Endodermal cell (in vitro differentiated cells): ENCODE data around the gene FKBP1A. TPM values are rescaled to one million over a fixed set of nuclear protein-coding genes. Genes with fewer than 3 reads are reported as not detected.

Source experiments
- DNase-seq: peaks from one replicate; pipeline ENCODE4 v3.0.0-alpha.2; 2017
- H3K27ac ChIP-seq: 2 replicates; pipeline ENCODE4 v1.5.1; 2013; ENCODE audit warnings: mild to moderate bottlenecking, low read depth, low read length, moderate library complexity
- H3K27me3 ChIP-seq: 2 replicates; pipeline ENCODE4 v1.6.1; 2013; ENCODE audit warnings: mild to moderate bottlenecking, low read length, moderate library complexity; ENCODE audit not compliant: insufficient read depth, control insufficient read depth, poor library complexity, severe bottlenecking
- H3K36me3 ChIP-seq: 2 replicates; pipeline ENCODE4 v1.7.0; 2013; ENCODE audit warnings: mild to moderate bottlenecking, low read length, moderate library complexity; ENCODE audit not compliant: control insufficient read depth, insufficient read depth
- H3K4me1 ChIP-seq: one replicate; pipeline ENCODE4 v1.7.0; 2013; ENCODE audit warnings: low read length; ENCODE audit not compliant: control insufficient read depth, insufficient read depth
- H3K4me3 ChIP-seq: 2 replicates; pipeline ENCODE4 v1.5.1; 2013; ENCODE audit warnings: mild to moderate bottlenecking, low read length, moderate library complexity
- H3K9ac ChIP-seq: 2 replicates; pipeline ENCODE4 v1.6.1; 2013; ENCODE audit warnings: mild to moderate bottlenecking, low read length, moderate library complexity; ENCODE audit not compliant: poor library complexity, severe bottlenecking; ENCODE audit errors: extremely low read depth
- H3K9me3 ChIP-seq: 2 replicates; pipeline ENCODE4 v1.6.1; 2013; ENCODE audit warnings: mild to moderate bottlenecking, low read length, moderate library complexity; ENCODE audit not compliant: control insufficient read depth
- H3K27ac Mint-ChIP-seq: 2 replicates; pipeline ENCODE4 v1.8.0; 2020; ENCODE audit warnings: mixed read lengths
- H3K27me3 Mint-ChIP-seq: 2 replicates; pipeline ENCODE4 v1.8.0; 2021; ENCODE audit warnings: mild to moderate bottlenecking, mixed read lengths; ENCODE audit not compliant: insufficient read depth
- H3K36me3 Mint-ChIP-seq: 2 replicates; pipeline ENCODE4 v1.8.0; 2020; ENCODE audit warnings: low read depth, mixed read lengths
- H3K4me1 Mint-ChIP-seq: 2 replicates; pipeline ENCODE4 v1.8.0; 2020; ENCODE audit warnings: mixed read lengths
- H3K4me3 Mint-ChIP-seq: 2 replicates; pipeline ENCODE4 v1.8.0; 2020; ENCODE audit warnings: mild to moderate bottlenecking, moderate library complexity, mixed read lengths
- H3K9me3 Mint-ChIP-seq: 2 replicates; pipeline ENCODE4 v1.8.0; 2020; ENCODE audit warnings: mild to moderate bottlenecking, mixed read lengths
- WGBS, 2 experiments: methylation state at CpG; one replicate each; pipeline versions ENCODE4 v1.1.5 to v1.1.7; 2013; ENCODE audit warnings: missing lambda C conversion rate in 2 of 2, mixed read lengths in 1 of 2; ENCODE audit not compliant: insufficient coverage in 1 of 2, insufficient read length in 1 of 2; 5-methylcytosine and 5-hydroxymethylcytosine counted together
- long read RNA-seq, 4 experiments: library from polyadenylated mRNA in 2 of 4; library from RNA in 1 of 4; library from capped mRNA in 1 of 4; stranded (forward) in 3 of 4; unstranded in 1 of 4; transcript quantifications; one replicate each; pipeline ENCODE4 v2.0.0, GENCODE V29; 2020 to 2021; ENCODE audit warnings: inconsistent platforms in 1 of 4
- polyA plus RNA-seq, 2 experiments: library from polyadenylated mRNA; stranded (reverse); fragments of 50-300 nt; gene quantifications; one replicate each; pipeline ENCODE4 v1.2.3, GENCODE V29; 2013
- total RNA-seq, 2 donors: library from RNA; stranded (reverse); fragmentation: NEBNext Ultra II Directional in 1 of 2; extraction: Animal tissue kit (Norgen Biotek cat#: 25700) in 1 of 2; gene quantifications; 2 replicates in 1 of 2; 3 replicates in 1 of 2; pipeline ENCODE4 v1.2.1, GENCODE V29; 2021
- TF ChIP-seq, protein P1 (sequence below): fragments of 200-600 bp; sonication (generic); conservative IDR thresholded peaks from 2 replicates; pipeline ENCODE4 v1.5.0; 2021; ENCODE audit warnings: antibody characterized with exemption, mild to moderate bottlenecking

Gene FKBP1A
- total RNA-seq: 100 to 1,000 TPM; 181 to 185 TPM
- polyA plus RNA-seq (2013, experiment 1 of 2): 175 TPM
- 171 TPM for polyA plus RNA-seq (2013, experiment 2 of 2)
- long read RNA-seq, experiment 1, transcript FKBP1A-204 (5 exons, 1,622 nt): major isoform, 82 of 104 reads
- long read RNA-seq, experiment 1, transcript FKBP1A-203 (4 exons, 976 nt): minor isoform, 8 of 104 reads
- long read RNA-seq, experiment 1, transcript FKBP1A-202 (4 exons, 747 nt): minor isoform, 5 of 104 reads
- long read RNA-seq, experiment 1, partial matches to known transcripts: 8 of 104 reads
- long read RNA-seq, experiment 1, other reads (novel, unspliced or antisense): 0 of 104 reads
- long read RNA-seq, experiment 2, transcript FKBP1A-203 (4 exons, 976 nt): minor isoform, 6 of 409 reads
- long read RNA-seq, experiment 2, transcript FKBP1A-202 (4 exons, 747 nt): minor isoform, 16 of 409 reads
- long read RNA-seq, experiment 2, transcript FKBP1A-204 (5 exons, 1,622 nt): major isoform, 368 of 409 reads
- long read RNA-seq, experiment 2, partial matches to known transcripts: 2 of 409 reads
- long read RNA-seq, experiment 2, other reads (novel, unspliced or antisense): 14 of 409 reads
- long read RNA-seq, experiment 3, transcript FKBP1A-204 (5 exons, 1,622 nt): major isoform, 851 of 902 reads
- long read RNA-seq, experiment 3, transcript FKBP1A-203 (4 exons, 976 nt): minor isoform, 25 of 902 reads
- long read RNA-seq, experiment 3, transcript FKBP1A-202 (4 exons, 747 nt): minor isoform, 7 of 902 reads
- long read RNA-seq, experiment 3, partial matches to known transcripts: 2 of 902 reads
- long read RNA-seq, experiment 3, other reads (novel, unspliced or antisense): 13 of 902 reads
- long read RNA-seq, experiment 4, transcript FKBP1A-204 (5 exons, 1,622 nt): major isoform, 116 of 187 reads
- long read RNA-seq, experiment 4, transcript FKBP1A-202 (4 exons, 747 nt): minor isoform, 7 of 187 reads
- long read RNA-seq, experiment 4, partial matches to known transcripts: 0 of 187 reads
- long read RNA-seq, experiment 4, other reads (novel, unspliced or antisense): 62 of 187 reads

GRCh38 chr20:1392693-1393506, at the start of gene FKBP1A:
FKBP1A (minus strand) TSS chr20:1393054; CDS start chr20:1392998, 56 bp downstream.
- TF ChIP-seq, protein P1, sequence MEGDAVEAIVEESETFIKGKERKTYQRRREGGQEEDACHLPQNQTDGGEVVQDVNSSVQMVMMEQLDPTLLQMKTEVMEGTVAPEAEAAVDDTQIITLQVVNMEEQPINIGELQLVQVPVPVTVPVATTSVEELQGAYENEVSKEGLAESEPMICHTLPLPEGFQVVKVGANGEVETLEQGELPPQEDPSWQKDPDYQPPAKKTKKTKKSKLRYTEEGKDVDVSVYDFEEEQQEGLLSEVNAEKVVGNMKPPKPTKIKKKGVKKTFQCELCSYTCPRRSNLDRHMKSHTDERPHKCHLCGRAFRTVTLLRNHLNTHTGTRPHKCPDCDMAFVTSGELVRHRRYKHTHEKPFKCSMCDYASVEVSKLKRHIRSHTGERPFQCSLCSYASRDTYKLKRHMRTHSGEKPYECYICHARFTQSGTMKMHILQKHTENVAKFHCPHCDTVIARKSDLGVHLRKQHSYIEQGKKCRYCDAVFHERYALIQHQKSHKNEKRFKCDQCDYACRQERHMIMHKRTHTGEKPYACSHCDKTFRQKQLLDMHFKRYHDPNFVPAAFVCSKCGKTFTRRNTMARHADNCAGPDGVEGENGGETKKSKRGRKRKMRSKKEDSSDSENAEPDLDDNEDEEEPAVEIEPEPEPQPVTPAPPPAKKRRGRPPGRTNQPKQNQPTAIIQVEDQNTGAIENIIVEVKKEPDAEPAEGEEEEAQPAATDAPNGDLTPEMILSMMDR: peak; percentile 28
- H3K27ac ChIP-seq: no peak within 1 kb of the TSS
- peak; percentile 92 for DNase-seq
- Mint-ChIP-seq H3K4me1 (peaks cover 32% of the 10 kb centered on the region), H3K27me3 (peaks cover 43% of the 10 kb centered on the region), H3K36me3 (peaks cover 5% of the 10 kb centered on the region), H3K9me3 (peaks cover 6% of the 10 kb centered on the region), H3K27ac (peak within 1 kb of the TSS; percentile 82), H3K4me3 (peak within 1 kb of the TSS; percentile 81)
- H3K4me3 ChIP-seq: peak within 1 kb of the TSS; percentile 86
- peaks cover 31% of the 10 kb centered on the region for H3K27me3 ChIP-seq
- H3K9ac ChIP-seq: peak within 1 kb of the TSS; percentile 7
- H3K4me1 ChIP-seq: peaks cover 7% of the 10 kb centered on the region
- H3K9me3 ChIP-seq: no peaks in the 10 kb centered on the region
- WGBS, 2 experiments: 0 to 1% methylated on average over 20 to 79 of the region's 79 CpGs
- H3K36me3 ChIP-seq: peaks cover 10% of the 10 kb centered on the region

DNA sequence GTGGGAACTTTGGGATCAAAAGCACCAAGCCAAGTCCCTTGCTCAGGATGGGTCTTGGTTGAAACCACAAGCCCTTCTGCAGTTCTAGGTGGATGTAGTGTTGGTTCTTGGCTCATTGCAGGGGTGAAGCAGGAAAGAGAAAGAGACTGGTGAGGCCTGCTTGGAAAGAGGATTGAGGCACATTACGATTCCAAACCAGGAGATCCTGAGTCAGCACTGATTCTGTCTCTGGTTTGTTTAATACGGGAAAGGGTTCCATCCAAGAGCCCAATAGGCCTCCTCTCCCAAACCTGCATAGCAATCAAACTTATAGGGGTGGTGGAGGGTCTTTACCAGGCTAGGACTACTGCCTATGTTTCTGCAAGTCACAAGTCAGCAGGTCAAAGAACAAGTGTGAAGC, 49.5 kb upstream of the FKBP1A start:
- Mint-ChIP-seq H3K27me3 (no peaks in the 10 kb centered on the region), H3K4me1 (no peaks in the 10 kb centered on the region), H3K27ac (no peak overlapping the region), H3K9me3 (no peaks in the 10 kb centered on the region), H3K4me3 (no peak overlapping the region), H3K36me3 (peaks cover 46% of the 10 kb centered on the region)
- H3K27ac ChIP-seq: no peak overlapping the region
- H3K9me3 ChIP-seq: no peaks in the 10 kb centered on the region
- H3K36me3 ChIP-seq: peaks cover 55% of the 10 kb centered on the region
- DNase-seq: no peak
- H3K4me3 ChIP-seq: no peak overlapping the region
- no peaks in the 10 kb centered on the region for H3K27me3 ChIP-seq
- no peak overlapping the region for H3K9ac ChIP-seq
- H3K4me1 ChIP-seq: no peaks in the 10 kb centered on the region
- WGBS, 2 experiments: 96 to 100% methylated on average over 1 to 2 of the region's 2 CpGs
- TF ChIP-seq, protein P1: no peak

DNA sequence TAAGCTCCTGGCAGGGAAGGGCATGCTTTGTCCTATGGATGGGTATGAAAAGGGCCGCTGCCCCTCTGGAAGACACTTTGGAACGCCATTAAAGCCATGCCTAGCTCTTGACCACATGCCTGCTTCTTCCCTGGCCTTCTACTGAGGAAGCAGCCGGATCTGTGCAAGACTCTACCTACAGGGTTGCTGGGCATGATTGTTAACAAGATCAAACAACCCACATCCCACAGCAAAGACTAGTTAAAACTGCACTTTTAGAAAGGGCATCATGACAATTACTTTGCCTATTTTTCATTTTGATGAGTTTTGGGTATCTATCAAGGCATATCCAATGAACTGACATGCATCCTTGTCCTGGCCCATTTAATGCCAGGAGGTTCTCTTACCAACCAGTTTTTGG, 48.3 kb upstream of the FKBP1A start:
- no peaks in the 10 kb centered on the region for H3K9me3 Mint-ChIP-seq
- WGBS, 2 experiments: 95 to 96% methylated on average over 3 of the region's 3 CpGs
- TF ChIP-seq, protein P1: no peak

More for the DNA sequence above, 48.3 kb upstream of the FKBP1A start:
- Mint-ChIP-seq H3K27ac (no peak overlapping the region), H3K4me3 (no peak overlapping the region), H3K27me3 (no peaks in the 10 kb centered on the region), H3K36me3 (peaks cover 35% of the 10 kb centered on the region), H3K4me1 (no peaks in the 10 kb centered on the region)
- H3K4me1 ChIP-seq: no peaks in the 10 kb centered on the region
- DNase-seq: no peak
- peaks cover 43% of the 10 kb centered on the region for H3K36me3 ChIP-seq
- no peaks in the 10 kb centered on the region for H3K9me3 ChIP-seq
- no peaks in the 10 kb centered on the region for H3K27me3 ChIP-seq
- no peak overlapping the region for H3K4me3 ChIP-seq
- no peak overlapping the region for H3K27ac ChIP-seq
- no peak overlapping the region for H3K9ac ChIP-seq
